Stimulated activated CD4-positive, alpha-beta T cell treated with anti-CD3 and anti-CD28 coated beads, TNF-alpha, amount 100 ng/mL, for 1 hour (primary cell): Measurements from ENCODE around the gene CATSPER3.

ENCODE experiments used
- DNase-seq, 3 donors: peaks; one replicate each; pipeline ENCODE4 v3.0.0-alpha.2; 2020; ENCODE audit warnings: low read depth in 3 of 3, low spot score in 1 of 3

CATSPER3 gene

GRCh38 chr5:135040333-135041144 is 72.8 kb downstream of the CATSPER3 start:
- DNase-seq: no peak

GRCh38 chr5:135041145-135041587 is 73.5 kb downstream of the CATSPER3 start:
- DNase-seq: no peak

- no peak for DNase-seq
Observed at GRCh38 chr5:135041726-135042125, 74.0 kb downstream of the CATSPER3 start.

- no peak for DNase-seq
Observed at GRCh38 chr5:135042595-135042994, 74.9 kb downstream of the CATSPER3 start.

GRCh38 chr5:135045488-135045887 is 77.8 kb downstream of the CATSPER3 start:
- DNase-seq: no peak

GRCh38 chr5:135046661-135047346 is 79.1 kb downstream of the CATSPER3 start:
- no peak for DNase-seq

- DNase-seq: no peak
Observed at GRCh38 chr5:135047347-135047695, 79.6 kb downstream of the CATSPER3 start.

GRCh38 chr5:135048286-135048685 is 80.6 kb downstream of the CATSPER3 start:
- no peak for DNase-seq

GRCh38 chr5:135048930-135049329 is 81.2 kb downstream of the CATSPER3 start:
- DNase-seq: no peak

GRCh38 chr5:135050244-135050767 is 82.6 kb downstream of the CATSPER3 start:
- DNase-seq: no peak

GRCh38 chr5:135051399-135051798 is 83.7 kb downstream of the CATSPER3 start:
- DNase-seq: no peak

GRCh38 chr5:135051872-135052271 is 84.2 kb downstream of the CATSPER3 start:
- DNase-seq: no peak

- DNase-seq: no peak
Observed at GRCh38 chr5:135052511-135053145, 84.9 kb downstream of the CATSPER3 start.

- DNase-seq: no peak
Observed at GRCh38 chr5:135053278-135053677, 85.6 kb downstream of the CATSPER3 start.

GRCh38 chr5:135053989-135054388 is 86.3 kb downstream of the CATSPER3 start:
- DNase-seq: no peak

GRCh38 chr5:135054546-135054945 is 86.8 kb downstream of the CATSPER3 start:
- DNase-seq: no peak

- DNase-seq: no peak
Observed at GRCh38 chr5:135055396-135055795, 87.7 kb downstream of the CATSPER3 start.

GRCh38 chr5:135056316-135057030 is 88.8 kb downstream of the CATSPER3 start:
- no peak for DNase-seq

- no peak for DNase-seq
Observed at GRCh38 chr5:135057233-135057632, 89.5 kb downstream of the CATSPER3 start.

- no peak for DNase-seq
Observed at GRCh38 chr5:135058331-135058732, 90.6 kb downstream of the CATSPER3 start.
